Gastrocnemius medialis (tissue), 4 donors: ENCODE results near the gene SIX5. TPM values are rescaled to one million over a fixed set of nuclear protein-coding genes. Genes with fewer than 3 reads are reported as not detected.

Source experiments
- ATAC-seq, 2 donors: fragments of 150-250 bp; one replicate each; pipeline ENCODE4 v1.9.1; 2016
- DNase-seq, 2 donors: peaks; one replicate each; pipeline ENCODE4 v3.0.0-alpha.2; 2019
- H3K27ac ChIP-seq, 4 donors: fragments of 200-600 bp; sonication (generic); 1 replicate in 1 of 4; 2 replicates in 3 of 4; pipeline ENCODE4 v1.5.1; 2016 to 2018; ENCODE audit warnings: mild to moderate bottlenecking in 2 of 4, moderate library complexity in 1 of 4
- H3K27me3 ChIP-seq, 3 donors: fragments of 200-600 bp; sonication (generic) in 2 of 3; 1 replicate in 1 of 3; 2 replicates in 2 of 3; pipeline versions ENCODE4 v1.5.1 to v1.6.0; 2016 to 2019; ENCODE audit warnings: mild to moderate bottlenecking in 1 of 3, moderate library complexity in 1 of 3
- H3K36me3 ChIP-seq, 2 donors: fragments of 200-600 bp; sonication (generic) in 1 of 2; one replicate each; pipeline ENCODE4 v1.5.1; 2017 to 2018
- H3K4me1 ChIP-seq, 2 donors: fragments of 200-600 bp; sonication (generic) in 1 of 2; one replicate each; pipeline ENCODE4 v1.5.1; 2016 to 2017; ENCODE audit warnings: mild to moderate bottlenecking in 2 of 2
- H3K4me3 ChIP-seq, 4 donors: fragments of 200-600 bp; sonication (generic) in 3 of 4; 1 replicate in 1 of 4; 2 replicates in 3 of 4; pipeline ENCODE4 v1.5.1; 2016 to 2019; ENCODE audit warnings: mild to moderate bottlenecking in 2 of 4
- H3K9me3 ChIP-seq, 3 donors: fragments of 200-600 bp; sonication (generic) in 2 of 3; 1 replicate in 1 of 3; 2 replicates in 2 of 3; pipeline ENCODE4 v1.5.1; 2016 to 2019
- POLR2A ChIP-seq, 2 donors: fragments of 450-650 bp; IDR thresholded peaks; one replicate each; pipeline ENCODE4 v1.6.1; 2017; ENCODE audit warnings: antibody characterized with exemption in 2 of 2, mild to moderate bottlenecking in 2 of 2, moderate library complexity in 2 of 2
- in situ Hi-C, 4 donors: fragments of 200-750 bp; cut with MboI; loops; one replicate each; pipeline versions ENCODE4 v1.15.0 to v1.8.0; 2017; ENCODE audit warnings: low sequenced_read_pairs in 4 of 4
- intact Hi-C: fragments of 100-400 bp; cut with DNase I; formaldehyde crosslinking; loops from one replicate; pipeline ENCODE4 v1.15.1; 2023; ENCODE audit warnings: low total_unique reads
- total RNA-seq, 4 donors: library from RNA; depleted of rRNA; stranded (reverse); fragments of >200 nt; gene quantifications; one replicate each; pipeline versions ENCODE4 v1.1.0 to v1.2.3, GENCODE V29; 2016
- TF ChIP-seq, protein P1 (sequence below), 5 experiments: fragments of 450-650 bp in 3 of 5; fragments of 200-600 bp in 2 of 5; sonication (generic) in 2 of 5; IDR thresholded peaks in 4 of 5; conservative IDR thresholded peaks in 1 of 5; 1 replicate in 4 of 5; 2 replicates in 1 of 5; pipeline ENCODE4 v1.5.1; 2016 to 2019; ENCODE audit warnings: antibody characterized with exemption in 5 of 5, mild to moderate bottlenecking in 3 of 5, moderate library complexity in 3 of 5

Gene SIX5
- total RNA-seq, 4 donors from 2014 or later, result 8.2 to 12.2 (median 10.1) TPM

DNA sequence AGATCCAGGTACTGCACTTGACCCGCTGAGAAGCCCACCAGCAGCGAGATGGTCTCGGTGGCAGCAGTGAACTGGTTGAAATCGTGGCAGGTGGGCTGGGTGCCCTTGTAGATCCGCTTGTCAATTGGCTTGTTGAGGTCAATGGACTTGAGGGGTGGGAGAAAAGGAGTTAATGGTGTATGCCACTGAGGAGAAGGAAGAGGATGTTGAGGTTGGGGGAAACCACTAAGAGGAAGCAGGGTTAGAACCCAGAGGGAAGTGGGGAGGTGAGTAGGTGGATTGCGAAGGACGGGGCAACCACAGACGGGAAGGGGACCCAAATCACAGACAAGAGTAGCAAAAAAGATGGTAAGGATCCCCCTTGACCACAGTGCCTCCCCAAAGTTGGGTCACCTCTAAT, 21.9 kb upstream of the SIX5 start:
- Histone ChIP-seq H3K4me1 (peaks cover 30 to 38% of the 10 kb centered on the region in 2 donors), H3K4me3 (no peak overlapping the region), H3K9me3 (no peaks in the 10 kb centered on the region), H3K27me3 (no peaks in the 10 kb centered on the region), H3K36me3 (peaks cover 0 to 17% of the 10 kb centered on the region in 2 donors), H3K27ac (no peak overlapping the region)
- intact Hi-C loops, result no loop called here
- ATAC-seq (no peak), DNase-seq (no peak)
- in situ Hi-C loops, result no loop called here
- TF ChIP-seq, protein P1, sequence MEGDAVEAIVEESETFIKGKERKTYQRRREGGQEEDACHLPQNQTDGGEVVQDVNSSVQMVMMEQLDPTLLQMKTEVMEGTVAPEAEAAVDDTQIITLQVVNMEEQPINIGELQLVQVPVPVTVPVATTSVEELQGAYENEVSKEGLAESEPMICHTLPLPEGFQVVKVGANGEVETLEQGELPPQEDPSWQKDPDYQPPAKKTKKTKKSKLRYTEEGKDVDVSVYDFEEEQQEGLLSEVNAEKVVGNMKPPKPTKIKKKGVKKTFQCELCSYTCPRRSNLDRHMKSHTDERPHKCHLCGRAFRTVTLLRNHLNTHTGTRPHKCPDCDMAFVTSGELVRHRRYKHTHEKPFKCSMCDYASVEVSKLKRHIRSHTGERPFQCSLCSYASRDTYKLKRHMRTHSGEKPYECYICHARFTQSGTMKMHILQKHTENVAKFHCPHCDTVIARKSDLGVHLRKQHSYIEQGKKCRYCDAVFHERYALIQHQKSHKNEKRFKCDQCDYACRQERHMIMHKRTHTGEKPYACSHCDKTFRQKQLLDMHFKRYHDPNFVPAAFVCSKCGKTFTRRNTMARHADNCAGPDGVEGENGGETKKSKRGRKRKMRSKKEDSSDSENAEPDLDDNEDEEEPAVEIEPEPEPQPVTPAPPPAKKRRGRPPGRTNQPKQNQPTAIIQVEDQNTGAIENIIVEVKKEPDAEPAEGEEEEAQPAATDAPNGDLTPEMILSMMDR (IDR thresholded peaks at IDR 0.05 in 4 of 5, conservative IDR thresholded peaks at IDR 0.05 in 1 of 5), result no peak
- no peak for TF ChIP-seq POLR2A (IDR thresholded peaks at IDR 0.05)

DNA sequence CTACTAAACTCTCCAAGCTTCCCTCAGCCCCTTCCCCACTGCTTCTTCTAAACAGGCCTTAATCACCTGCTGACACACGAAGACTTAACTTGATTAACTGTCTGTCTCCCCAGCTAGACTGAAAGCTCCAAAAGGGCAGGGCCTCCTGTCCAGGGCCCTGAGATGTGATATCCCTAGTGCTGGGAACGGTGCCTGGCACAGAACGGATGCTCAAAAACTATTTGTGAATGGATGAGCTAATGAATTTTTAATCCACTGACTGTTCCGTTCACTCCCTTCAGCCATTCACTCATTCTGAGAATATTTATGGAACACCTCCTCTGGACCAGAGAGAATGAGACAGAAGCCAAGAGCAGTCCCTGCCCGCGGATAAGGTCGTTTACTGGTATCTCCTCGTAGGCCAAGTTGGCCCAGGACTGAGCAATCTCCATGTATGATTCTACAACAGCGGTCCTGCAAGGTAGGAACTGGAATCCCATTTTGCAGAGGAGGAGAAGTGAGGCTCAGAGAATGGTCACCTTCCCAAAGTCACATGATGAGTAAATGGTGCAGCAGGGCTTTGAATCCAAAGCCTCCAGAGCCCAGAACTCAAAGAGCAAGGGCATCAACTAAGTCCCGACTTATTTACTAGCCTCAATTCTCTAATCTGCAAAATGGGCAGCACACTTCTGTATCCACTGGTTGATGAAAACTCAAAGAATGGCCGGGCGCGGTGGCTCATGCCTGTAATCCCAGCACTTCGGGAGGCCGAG, 20.2 kb upstream of the SIX5 start:
- TF ChIP-seq, protein P1 (IDR thresholded peaks at IDR 0.05 in 4 of 5, conservative IDR thresholded peaks at IDR 0.05 in 1 of 5), result no peak
- TF ChIP-seq POLR2A (IDR thresholded peaks at IDR 0.05), result no peak
- H3K27me3 ChIP-seq, result no peaks in the 10 kb centered on the region
- in situ Hi-C loops (no loop called here), intact Hi-C loops (loop anchor here (10.0 kb wide), 1 partner anchor 464 kb away; the partner anchor contains the start of gene CKM)
- H3K27ac ChIP-seq, result peak overlapping the region; percentile 57 to 74 (median 70)
- peaks cover 46 to 56% of the 10 kb centered on the region in 2 donors for H3K4me1 ChIP-seq
- no peak overlapping the region for H3K4me3 ChIP-seq
- ATAC-seq, result peak; percentile 72 to 76
- no peaks in the 10 kb centered on the region for H3K9me3 ChIP-seq
- peaks cover 0 to 17% of the 10 kb centered on the region in 2 donors for H3K36me3 ChIP-seq
- DNase-seq, result peak; percentile 53 to 87

DNA sequence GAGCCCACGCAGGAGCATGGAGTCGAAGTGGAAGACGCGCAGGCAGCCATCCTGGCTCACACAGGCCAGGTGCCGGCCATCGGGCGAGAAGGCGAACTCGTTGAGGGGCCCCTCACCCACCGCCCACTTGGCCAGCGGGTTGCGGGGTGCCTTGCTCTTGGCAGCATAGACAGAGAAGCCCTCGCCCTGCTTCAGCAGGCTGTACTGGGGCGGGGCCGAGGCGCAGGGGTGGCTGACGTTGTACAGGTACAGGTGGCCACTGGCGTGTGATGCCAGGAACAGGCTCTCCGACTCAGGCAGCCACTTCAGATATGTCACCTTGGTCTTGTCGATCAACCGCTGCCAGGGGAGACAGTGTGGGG, 17.5 kb upstream of the SIX5 start:
- no peak for ATAC-seq
- peaks cover 0 to 17% of the 10 kb centered on the region in 2 donors for H3K36me3 ChIP-seq
- peaks cover 48 to 70% of the 10 kb centered on the region in 2 donors for H3K4me1 ChIP-seq
- intact Hi-C loops, result loop anchor here (10.0 kb wide), 1 partner anchor 462 kb away; the partner anchor contains the start of gene CKM
- no peaks in the 10 kb centered on the region for H3K9me3 ChIP-seq
- DNase-seq, result no peak
- no peaks in the 10 kb centered on the region for H3K27me3 ChIP-seq
- in situ Hi-C loops, result no loop called here
- H3K4me3 ChIP-seq, result no peak overlapping the region
- no peak overlapping the region for H3K27ac ChIP-seq
- TF ChIP-seq POLR2A (IDR thresholded peaks at IDR 0.05), result no peak
- TF ChIP-seq, protein P1 (IDR thresholded peaks at IDR 0.05 in 4 of 5, conservative IDR thresholded peaks at IDR 0.05 in 1 of 5), result no peak

DNA sequence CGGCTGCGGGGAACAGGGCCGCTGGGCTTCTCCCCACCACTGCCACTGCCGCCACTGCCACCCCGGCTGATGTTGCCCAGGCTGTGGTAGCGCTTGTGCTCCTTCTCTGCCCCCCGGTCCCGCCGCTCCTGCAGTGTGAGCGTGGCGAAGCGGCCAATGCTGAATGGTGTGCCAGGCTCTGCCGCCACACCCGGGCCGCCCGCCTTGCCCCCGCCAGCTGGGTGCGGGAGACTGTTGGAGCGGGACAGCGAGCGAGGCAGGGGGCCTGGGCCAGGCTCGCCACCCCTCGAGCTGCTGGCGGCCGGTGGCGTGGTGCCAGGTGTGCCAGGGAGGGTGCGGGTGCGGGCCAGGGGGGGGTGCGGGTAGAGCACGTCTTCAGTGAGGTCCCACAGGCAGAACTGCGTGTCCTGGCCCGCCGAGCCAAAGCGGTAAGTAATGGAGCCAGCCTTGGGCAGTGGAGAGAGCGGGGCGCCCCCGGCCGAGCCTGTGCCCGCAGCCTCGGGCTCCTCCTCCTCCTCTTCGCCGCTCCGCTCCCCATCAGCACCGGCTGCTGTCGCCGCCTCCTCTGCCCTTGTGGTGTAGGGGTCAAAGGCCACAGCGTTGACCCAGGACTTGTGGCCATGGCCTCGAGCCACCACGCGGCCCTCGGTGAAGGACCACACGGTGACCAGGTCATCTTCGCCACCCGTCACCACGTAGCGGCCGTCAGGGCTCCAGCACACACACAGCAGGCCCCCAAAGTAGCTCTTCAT, 16.9 kb upstream of the SIX5 start:
- DNase-seq, result no peak
- Histone ChIP-seq H3K9me3 (no peaks in the 10 kb centered on the region), H3K4me1 (peaks cover 48 to 71% of the 10 kb centered on the region in 2 donors), H3K27me3 (no peaks in the 10 kb centered on the region), H3K4me3 (no peak overlapping the region), H3K27ac (peak overlapping the region in 3 of 4 donors; percentile 96 to 100 (median 100)), H3K36me3 (peaks cover 0 to 17% of the 10 kb centered on the region in 2 donors)
- intact Hi-C loops, result loop anchor here (10.0 kb wide), 1 partner anchor 461 kb away; the partner anchor contains the start of gene CKM
- TF ChIP-seq, protein P1 (IDR thresholded peaks at IDR 0.05 in 4 of 5, conservative IDR thresholded peaks at IDR 0.05 in 1 of 5), result no peak
- TF ChIP-seq POLR2A (IDR thresholded peaks at IDR 0.05), result no peak
- in situ Hi-C loops, result no loop called here
- ATAC-seq, result no peak
